MCF 10A (cell line): ENCODE data around the gene SIGLEC7. TPM values are rescaled to one million over a fixed set of nuclear protein-coding genes. Genes with fewer than 3 reads are reported as not detected.

Experiments
- BruUV-seq: library from RNA; stranded (reverse); fragments of 400-500 nt; replicated peaks from 2 replicates; lab custom pipeline; 2021; lab: Mats Ljungman, UMichigan
- CTCF ChIA-PET: fragments of 300-600 bp; sonication (Branson Sonifier 250); formaldehyde crosslinking; extraction: SDS; loops from one replicate; lab custom pipeline; 2021; ENCODE audit warnings: antibody characterized with exemption, inconsistent platforms; lab: Yijun Ruan, JAX
- POLR2A ChIA-PET: fragments of 300-600, 350-650 bp; sonication (Branson Sonifier 250); formaldehyde crosslinking; extraction: SDS; loops from one replicate; lab custom pipeline; 2020; ENCODE audit warnings: antibody characterized with exemption, inconsistent platforms; lab: Yijun Ruan, JAX
- DNase-seq: peaks from one replicate; pipeline ENCODE4 v3.0.0-alpha.2; 2018; ENCODE audit not compliant: unreplicated experiment
- H3K27ac Mint-ChIP-seq: one replicate; pipeline ENCODE4 v1.8.0; 2022; ENCODE audit warnings: mild to moderate bottlenecking, low read depth, mixed read lengths; ENCODE audit not compliant: unreplicated experiment
- H3K27me3 Mint-ChIP-seq: one replicate; pipeline ENCODE4 v1.8.0; 2022; ENCODE audit warnings: mixed read lengths; ENCODE audit not compliant: insufficient read depth, unreplicated experiment
- H3K36me3 Mint-ChIP-seq: one replicate; pipeline ENCODE4 v1.8.0; 2022; ENCODE audit warnings: mild to moderate bottlenecking, moderate library complexity, mixed read lengths; ENCODE audit not compliant: insufficient read depth, unreplicated experiment
- H3K4me1 Mint-ChIP-seq: one replicate; pipeline ENCODE4 v1.8.0; 2022; ENCODE audit warnings: mixed read lengths; ENCODE audit not compliant: insufficient read depth, unreplicated experiment
- H3K4me3 Mint-ChIP-seq: one replicate; pipeline ENCODE4 v1.8.0; 2022; ENCODE audit warnings: mild to moderate bottlenecking, moderate library complexity, mixed read lengths; ENCODE audit not compliant: unreplicated experiment
- H3K9me3 Mint-ChIP-seq: one replicate; pipeline ENCODE4 v1.8.0; 2022; ENCODE audit warnings: mixed read lengths; ENCODE audit not compliant: unreplicated experiment
- intact Hi-C: fragments of 100-400 bp; cut with micrococcal nuclease; formaldehyde crosslinking; loops from 2 replicates; pipeline ENCODE4 v1.14.1; 2022
- total RNA-seq: library from RNA; stranded (reverse); gene quantifications from 2 replicates; pipeline ENCODE4 v1.2.3, GENCODE V29; 2022
- TF ChIP-seq, protein P1 (sequence below): fragments of 200-600 bp; IDR thresholded peaks from one replicate; pipeline ENCODE4 v1.8.0; 2022; ENCODE audit warnings: antibody characterized with exemption, mild to moderate bottlenecking; ENCODE audit not compliant: unreplicated experiment

The SIGLEC7 gene
- total RNA-seq, 1 experiment from 2014 or later = not detected

DNA sequence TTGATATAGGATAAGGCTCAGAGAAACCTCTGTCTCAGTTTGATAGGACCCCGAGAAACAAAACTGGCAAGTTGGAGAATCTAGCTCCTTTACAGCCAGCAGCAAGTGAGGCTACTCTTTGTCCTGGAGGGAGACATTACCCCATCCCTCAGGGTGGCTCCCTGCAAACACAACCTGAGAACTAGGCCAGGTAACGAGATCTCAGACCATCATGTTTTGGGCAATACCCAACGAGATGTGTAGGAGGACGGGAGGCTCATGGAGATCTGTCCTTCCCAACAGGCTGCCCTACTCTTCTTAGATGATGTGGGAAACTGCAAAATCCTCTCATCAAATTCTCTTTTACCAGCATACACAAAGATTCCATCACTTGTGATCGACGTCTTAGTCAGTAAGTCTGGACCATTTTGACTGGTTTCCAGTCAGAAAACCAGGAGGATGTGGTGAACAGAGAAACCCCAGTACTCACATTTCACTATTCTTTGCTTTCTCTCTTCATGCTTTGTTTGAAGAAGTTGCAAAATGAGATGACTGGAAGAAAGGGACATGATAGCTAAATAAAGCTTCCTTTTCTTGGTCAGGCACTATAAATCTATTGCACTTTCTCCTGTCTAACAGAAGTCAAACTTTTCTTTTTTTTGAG is 27.9 kb upstream of the SIGLEC7 start:
- ChIA-PET POLR2A (no interaction called here), CTCF (interaction anchor here (0.5 to 0.8 kb wide), 2 partner anchors 54 to 491 kb away, joined by 3 to 6 read pairs; no protein-coding TSS in a partner anchor)
- Mint-ChIP-seq H3K36me3 (no peaks in the 10 kb centered on the region), H3K27me3 (no peaks in the 10 kb centered on the region), H3K27ac (no peak overlapping the region), H3K4me3 (no peak overlapping the region), H3K9me3 (no peaks in the 10 kb centered on the region), H3K4me1 (no peaks in the 10 kb centered on the region)
- BruUV-seq = no TSS peak
- no peak for DNase-seq
- TF ChIP-seq, protein P1, sequence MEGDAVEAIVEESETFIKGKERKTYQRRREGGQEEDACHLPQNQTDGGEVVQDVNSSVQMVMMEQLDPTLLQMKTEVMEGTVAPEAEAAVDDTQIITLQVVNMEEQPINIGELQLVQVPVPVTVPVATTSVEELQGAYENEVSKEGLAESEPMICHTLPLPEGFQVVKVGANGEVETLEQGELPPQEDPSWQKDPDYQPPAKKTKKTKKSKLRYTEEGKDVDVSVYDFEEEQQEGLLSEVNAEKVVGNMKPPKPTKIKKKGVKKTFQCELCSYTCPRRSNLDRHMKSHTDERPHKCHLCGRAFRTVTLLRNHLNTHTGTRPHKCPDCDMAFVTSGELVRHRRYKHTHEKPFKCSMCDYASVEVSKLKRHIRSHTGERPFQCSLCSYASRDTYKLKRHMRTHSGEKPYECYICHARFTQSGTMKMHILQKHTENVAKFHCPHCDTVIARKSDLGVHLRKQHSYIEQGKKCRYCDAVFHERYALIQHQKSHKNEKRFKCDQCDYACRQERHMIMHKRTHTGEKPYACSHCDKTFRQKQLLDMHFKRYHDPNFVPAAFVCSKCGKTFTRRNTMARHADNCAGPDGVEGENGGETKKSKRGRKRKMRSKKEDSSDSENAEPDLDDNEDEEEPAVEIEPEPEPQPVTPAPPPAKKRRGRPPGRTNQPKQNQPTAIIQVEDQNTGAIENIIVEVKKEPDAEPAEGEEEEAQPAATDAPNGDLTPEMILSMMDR = no peak
- intact Hi-C loops = no loop called here

DNA sequence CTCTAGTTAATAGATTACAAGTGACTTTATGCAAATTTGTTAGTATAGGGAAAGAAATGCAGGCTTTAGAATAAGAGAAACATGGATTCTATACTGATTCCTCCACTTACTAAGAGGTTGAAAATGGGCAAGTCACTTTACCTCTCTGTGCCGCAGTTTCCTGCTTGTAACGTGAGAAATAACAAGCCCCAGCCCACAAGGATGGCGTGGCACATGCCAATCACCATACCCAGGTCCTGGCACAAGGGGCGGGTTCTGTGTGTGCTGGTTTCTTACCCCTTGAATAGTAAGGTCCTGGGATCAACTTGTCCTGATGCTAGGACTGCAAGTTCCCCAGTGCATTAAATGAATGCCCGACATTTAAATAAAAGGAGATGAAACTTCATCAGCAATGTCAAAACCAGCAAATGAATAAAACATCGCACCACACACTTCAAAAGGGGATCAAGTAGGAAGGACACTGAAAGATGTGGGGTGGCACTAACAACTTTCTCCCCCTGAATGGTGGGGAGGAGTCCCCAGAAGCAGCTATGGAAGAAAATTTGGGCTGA is 25.3 kb upstream of the SIGLEC7 start:
- TF ChIP-seq, protein P1 = no peak
- no peaks in the 10 kb centered on the region for H3K27me3 Mint-ChIP-seq
- H3K27ac Mint-ChIP-seq = no peak overlapping the region

DNA sequence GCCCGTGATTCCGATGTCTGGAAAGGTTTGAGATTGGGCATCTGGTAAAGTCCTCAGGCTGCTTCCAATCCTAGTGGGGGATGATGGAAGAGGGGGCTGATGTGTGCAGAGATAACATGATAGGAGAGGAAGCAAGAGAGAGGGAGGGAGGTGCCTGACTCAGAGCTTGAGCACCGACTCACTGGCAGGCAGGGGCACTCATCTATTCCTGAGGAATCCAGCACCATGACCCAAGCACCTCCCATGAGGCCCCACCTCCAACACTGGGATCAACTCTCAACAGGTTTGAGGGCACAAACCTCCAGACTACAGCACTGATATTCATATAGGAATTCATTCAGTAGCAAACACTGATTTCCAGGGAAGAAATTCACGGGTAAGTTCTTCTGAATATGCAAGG is 23.0 kb upstream of the SIGLEC7 start:
- intact Hi-C loops = no loop called here
- Mint-ChIP-seq H3K27me3 (no peaks in the 10 kb centered on the region), H3K4me1 (no peaks in the 10 kb centered on the region), H3K36me3 (no peaks in the 10 kb centered on the region), H3K9me3 (peaks cover 19% of the 10 kb centered on the region), H3K4me3 (no peak overlapping the region), H3K27ac (no peak overlapping the region)
- BruUV-seq = no TSS peak
- TF ChIP-seq, protein P1 = no peak
- no peak for DNase-seq
- CTCF ChIA-PET = interaction anchor here (1.2 kb wide), 1 partner anchor 39 kb away, joined by 5 read pairs; no protein-coding TSS in a partner anchor
- POLR2A ChIA-PET = no interaction called here

More for the DNA sequence above, 25.3 kb upstream of the SIGLEC7 start:
- no TSS peak for BruUV-seq
- DNase-seq = no peak
- Mint-ChIP-seq H3K4me3 (no peak overlapping the region), H3K4me1 (no peaks in the 10 kb centered on the region), H3K9me3 (peaks cover 9% of the 10 kb centered on the region), H3K36me3 (no peaks in the 10 kb centered on the region)
- POLR2A ChIA-PET = no interaction called here
- CTCF ChIA-PET = no interaction called here
- intact Hi-C loops = no loop called here

DNA sequence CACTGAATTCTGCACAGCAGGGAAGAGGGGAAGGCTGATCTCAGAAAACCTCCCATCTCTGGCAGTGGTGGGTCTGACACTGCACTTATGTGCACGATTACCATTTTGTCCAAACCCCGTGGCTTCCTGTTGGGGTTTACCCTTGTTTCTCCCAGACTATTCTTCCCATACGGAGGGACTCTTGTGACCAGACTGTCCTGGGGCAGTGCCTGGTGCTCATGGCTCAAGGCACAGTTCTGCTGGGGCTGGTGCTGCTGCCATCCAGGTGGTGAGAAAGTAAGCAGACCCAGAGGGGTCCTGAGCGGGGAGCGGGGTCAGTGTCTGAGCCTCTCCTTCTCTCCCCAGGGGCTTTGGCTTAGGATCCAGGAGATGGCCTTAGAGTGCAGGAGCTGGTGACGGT is 22.5 kb upstream of the SIGLEC7 start:
- CTCF ChIA-PET = interaction anchor here (1.2 kb wide), 1 partner anchor 39 kb away, joined by 5 read pairs; no protein-coding TSS in a partner anchor
- DNase-seq = no peak
- Mint-ChIP-seq H3K4me1 (no peaks in the 10 kb centered on the region), H3K36me3 (no peaks in the 10 kb centered on the region), H3K27me3 (no peaks in the 10 kb centered on the region), H3K4me3 (no peak overlapping the region), H3K9me3 (peaks cover 21% of the 10 kb centered on the region), H3K27ac (no peak overlapping the region)
- intact Hi-C loops = no loop called here
- TF ChIP-seq, protein P1 = no peak
- POLR2A ChIA-PET = no interaction called here
- no TSS peak for BruUV-seq
